ENCODE measurements around the gene GNB5.
A peak's percentile ranks its signal among the peaks of the same experiment; 100 is the strongest.
"Not testable (repeated sequence)": the region's sequence is repeated elsewhere in the genome, so short reads cannot be mapped to it uniquely, and the experiment has no call there.

Gene GNB5

DNA sequence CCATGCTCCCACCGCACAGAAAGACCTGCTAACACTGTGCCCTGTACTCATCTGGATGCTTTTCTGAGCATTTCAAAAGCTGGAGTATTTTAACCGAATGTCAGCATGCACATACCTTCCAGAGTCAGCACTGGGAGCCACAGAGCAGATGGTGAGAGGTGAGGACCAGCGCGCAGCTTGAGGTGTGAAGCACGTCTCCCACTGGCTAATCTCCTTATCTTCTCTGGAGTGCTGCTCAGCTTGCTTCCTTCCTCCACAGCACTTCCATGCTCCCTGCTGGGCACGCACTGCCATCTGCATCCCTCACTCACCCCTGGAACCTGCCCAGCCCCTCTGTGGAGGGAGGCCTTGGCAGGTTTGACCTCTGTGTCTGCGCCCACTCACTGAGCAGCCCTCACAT, at the start of gene GNB5:
Gene GNB5 (minus strand): TSS at position 186 of the 400 bp plus-strand sequence. CDS start 6,716 bp downstream, outside the sequence.
- DNase-seq: no peak

DNA sequence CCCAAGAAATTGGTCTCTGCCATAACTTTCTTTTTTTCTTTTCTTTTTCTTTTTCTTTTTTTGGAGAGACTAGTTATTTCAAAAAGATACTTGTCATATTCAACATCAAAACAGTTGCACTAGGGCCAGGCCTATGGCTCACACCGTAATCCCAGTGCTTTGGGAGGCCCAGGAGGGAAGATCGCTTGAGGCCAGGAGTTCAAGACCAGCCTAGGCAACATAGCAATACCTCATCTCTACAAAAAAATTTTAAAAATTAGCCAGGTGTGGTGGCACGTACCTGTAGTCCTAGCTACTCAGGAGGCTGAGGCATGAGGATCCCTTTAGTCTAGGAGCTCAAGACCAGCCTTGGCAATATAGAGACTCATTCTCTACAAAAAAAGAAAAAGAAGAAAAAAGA, 49.0 kb upstream of the GNB5 start:
- DNase-seq: no peak

DNA sequence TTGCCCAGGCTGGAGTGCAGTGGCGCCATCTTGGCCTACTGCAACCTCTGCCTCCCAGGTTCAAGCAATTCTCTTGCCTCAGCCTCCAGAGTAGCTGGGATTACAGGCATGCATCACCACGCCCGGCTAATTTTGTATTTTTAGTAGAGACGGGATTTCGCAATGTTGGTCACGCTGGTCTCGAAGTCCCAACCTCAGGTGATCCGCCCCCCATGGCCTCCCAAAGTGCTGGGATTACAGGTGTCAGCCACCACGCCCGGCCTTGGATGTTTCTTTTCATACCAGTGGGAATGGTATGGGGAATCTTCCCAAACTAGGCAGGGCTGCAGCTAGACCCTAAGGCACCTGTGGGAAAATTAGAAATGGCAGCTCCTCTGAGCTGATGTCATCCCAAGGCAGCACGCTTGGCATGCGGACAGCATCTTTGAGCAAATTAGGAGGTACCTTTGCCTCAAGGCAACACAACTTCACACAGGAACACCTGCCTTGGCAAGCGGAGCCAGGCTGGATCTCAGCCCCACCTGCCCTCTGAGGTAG, 47.9 kb upstream of the GNB5 start:
- DNase-seq: not testable (repeated sequence)

DNA sequence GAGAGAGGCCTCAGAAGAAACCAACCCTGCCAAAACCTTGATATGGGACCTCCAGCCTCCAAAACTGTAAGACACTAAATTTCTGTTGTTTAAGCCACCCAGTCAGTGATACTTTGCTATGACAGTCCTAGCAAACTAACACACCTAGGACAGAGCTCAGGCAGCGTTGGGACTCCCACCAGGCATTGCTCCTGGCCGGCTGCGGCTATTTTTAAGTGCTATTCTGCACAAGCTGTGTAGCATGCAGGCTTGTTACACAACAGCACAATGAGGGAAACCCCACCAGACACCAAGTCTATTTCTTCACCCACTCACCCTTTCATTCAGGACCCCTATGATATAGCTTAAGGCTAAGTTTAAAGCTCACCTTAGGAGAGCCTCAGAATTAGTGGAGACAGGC, 47.0 kb upstream of the GNB5 start:
- DNase-seq: no peak

DNA sequence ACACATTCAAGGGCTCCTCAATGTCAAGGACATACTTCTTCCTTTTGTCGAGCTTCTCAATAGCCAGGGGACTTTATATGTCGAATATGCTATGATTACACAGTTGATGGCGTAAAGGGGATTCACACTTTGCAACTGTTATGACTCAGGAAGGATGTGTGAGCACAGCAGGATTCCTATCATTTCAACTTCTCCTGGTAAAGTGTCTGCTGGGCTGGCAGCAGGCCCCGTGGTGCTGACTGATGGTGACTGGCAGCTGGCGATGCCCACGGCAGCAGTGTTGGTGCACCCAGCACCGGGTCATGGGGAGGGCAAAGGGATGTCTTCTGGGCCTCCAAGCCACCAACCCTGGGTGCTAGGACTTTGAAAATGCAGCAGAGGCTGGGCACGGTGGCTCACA, 44.8 kb upstream of the GNB5 start:
- DNase-seq: no peak

DNA sequence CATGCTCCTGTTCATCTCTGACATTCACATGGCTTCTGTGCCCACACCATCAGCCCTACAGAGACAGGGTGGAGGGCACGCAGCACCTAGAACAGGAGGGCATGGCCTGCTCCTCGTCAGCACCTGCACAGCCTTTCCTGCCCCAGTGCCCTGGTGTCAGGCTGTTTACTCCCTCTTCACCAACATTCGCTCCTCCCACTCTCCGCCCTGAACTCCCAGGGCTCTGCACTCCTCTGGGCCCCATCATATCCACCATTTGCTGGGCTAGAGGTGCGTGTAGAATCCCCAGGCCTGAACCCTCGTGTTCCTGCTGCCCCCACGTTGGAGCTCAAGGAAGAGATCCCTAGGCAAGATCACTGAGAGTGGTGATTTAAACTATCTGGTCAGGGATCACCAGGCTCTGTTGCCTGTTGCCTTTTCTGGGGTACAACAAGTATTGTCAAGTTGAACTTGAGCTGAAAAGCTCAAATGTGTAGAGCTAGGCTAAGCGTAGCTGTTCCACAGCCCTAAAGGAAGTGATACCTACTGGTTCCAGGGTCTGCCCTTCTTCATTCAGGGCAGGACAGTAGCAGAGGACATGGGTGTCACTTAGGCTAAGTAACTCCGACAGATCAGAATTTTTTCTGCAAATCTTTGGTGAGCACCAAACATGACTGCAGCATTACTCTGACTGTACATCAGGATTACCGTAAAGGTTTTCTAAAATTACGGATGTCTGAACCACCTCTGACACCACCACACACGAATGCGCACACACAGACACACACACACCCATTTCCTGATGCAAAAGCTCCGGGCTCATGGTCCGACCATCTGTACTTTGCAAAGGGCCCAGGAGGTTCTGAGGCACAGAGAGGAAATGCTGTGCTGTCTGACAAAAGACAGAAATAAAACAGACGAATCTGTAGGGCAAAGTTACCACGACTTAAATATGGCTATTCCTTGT, 43.7 kb upstream of the GNB5 start:
- no peak for DNase-seq

DNA sequence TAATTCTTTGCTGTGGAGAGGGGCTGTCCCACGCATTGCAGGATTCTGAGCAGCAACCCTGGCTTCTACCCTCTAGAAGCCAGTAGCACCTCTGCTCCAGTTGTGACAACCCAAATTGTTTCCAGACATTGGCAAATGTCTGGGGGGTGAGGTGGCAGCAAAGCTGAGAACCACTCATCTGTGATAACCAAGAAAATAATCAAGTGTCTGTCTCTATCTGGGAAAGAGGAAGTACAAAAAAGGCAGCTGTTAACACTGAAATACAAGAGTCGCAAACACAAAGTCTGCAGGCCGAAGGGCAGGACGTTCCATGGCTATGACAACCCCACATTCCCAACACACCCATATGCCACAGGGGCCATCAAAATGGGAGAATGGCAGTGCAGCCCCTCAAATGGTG, 42.2 kb upstream of the GNB5 start:
- DNase-seq: no peak

DNA sequence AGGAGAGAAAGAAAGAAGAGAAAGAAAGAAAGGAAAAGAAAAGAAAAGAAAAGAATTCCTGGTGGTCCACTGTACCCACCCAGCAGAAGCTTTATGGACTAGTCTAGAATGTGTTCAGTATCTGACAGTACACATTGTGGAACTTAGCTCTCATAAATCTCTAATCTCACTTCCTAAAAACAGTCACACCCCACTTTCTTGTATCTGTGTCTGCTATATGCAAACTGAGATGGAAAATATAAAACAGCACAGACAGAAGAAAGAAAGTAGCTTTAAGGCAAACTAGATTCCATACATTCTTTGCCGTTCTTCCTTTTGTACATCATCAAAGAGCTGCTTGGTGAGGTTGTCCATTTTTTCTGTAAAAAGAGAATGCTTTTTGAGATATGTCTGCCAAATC, 41.1 kb upstream of the GNB5 start:
- DNase-seq: no peak

DNA sequence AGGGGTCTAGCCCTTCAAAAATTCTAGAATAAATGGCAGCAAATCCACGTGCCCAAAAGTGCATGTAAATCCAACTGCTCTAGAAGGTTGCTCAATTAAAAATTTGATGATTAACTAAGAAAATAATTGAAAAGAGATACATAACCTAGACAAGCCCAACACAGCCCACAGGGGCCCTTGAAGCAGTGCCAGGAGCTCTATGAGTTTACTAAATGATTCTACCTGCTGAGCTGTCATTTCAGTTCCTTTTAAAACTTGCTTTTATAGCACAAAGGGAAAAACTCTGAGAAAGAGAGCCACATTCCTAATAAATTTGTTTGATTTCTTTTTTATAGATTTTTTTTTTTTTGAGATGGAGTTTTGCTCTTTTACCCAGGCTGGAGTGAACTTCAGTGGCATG, 38.9 kb upstream of the GNB5 start:
- DNase-seq: no peak

DNA sequence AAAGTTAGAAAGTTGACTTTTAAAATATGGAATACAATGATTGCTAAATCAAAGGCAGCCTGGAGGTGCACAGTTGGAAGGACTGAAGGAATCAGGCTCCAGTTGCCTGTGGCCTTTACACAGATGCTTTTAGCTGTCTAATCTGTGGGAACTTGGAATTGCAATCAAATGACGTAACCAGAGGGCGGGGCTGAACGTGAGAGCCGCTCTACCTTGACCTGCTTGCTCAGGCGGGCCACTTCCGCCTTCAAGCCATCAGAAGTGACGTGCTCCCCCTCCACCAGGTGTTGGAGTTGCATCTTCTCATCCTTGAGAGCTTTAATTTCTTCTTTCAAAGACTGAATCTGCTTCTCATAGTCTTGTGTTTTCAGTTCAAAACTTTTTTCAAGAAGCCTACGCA, 37.7 kb upstream of the GNB5 start:
- no peak for DNase-seq

DNA sequence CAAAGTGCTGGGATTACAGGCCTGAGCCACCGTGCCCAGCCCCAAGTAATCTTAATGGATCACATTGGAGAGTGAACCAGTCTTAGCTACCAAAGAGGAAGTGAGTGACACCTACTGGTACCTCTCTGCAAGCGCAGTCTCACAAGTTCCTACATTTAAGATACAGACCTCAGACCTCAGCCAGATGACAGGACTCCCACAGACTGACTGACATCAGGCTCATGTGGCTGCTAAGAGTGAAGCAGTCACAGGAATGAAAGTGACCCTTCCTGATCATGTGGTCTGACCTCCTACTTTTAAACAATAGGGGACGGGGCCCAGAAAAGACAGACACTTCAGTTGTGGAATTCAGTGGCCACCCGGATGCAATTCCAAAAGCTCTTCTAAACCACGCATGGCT, 36.3 kb upstream of the GNB5 start:
- DNase-seq: peak; percentile 10

DNA sequence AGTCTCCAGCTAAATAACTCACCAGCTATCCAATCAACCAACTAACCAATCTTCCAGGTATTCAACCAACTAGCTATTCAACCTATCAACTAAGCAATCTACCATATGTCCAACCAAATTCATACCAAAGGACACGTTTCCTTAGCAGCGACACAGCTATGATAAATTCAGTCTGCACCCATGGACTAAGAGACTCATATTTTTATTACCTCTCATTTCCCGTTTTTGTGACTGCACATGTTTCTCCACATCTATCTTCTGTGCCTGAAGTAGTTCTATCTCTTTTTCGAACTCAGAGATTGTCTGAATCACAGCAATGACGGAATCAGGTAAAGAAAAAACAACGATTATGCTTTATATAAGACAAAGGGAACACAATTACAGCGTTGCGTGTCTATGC, 34.0 kb upstream of the GNB5 start:
- DNase-seq: no peak

DNA sequence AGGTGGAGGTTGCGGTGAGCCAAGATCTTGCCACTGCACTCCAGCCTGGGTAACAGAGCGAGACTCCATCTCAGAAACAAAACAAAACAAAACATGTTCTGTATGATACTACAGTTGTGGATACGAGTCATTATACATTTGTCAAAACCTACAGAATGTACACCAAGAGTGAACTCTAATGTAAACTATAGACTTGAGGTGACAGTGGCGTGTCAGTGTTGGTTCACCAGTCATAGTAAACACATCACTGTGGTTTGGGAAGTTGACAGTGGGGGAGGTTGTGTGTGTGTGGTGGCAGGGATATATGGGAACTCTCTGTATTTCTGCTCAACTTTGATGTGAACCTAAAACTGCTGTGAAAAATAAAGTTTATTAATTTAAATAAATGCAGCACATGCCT, 33.0 kb upstream of the GNB5 start:
- DNase-seq: no peak

DNA sequence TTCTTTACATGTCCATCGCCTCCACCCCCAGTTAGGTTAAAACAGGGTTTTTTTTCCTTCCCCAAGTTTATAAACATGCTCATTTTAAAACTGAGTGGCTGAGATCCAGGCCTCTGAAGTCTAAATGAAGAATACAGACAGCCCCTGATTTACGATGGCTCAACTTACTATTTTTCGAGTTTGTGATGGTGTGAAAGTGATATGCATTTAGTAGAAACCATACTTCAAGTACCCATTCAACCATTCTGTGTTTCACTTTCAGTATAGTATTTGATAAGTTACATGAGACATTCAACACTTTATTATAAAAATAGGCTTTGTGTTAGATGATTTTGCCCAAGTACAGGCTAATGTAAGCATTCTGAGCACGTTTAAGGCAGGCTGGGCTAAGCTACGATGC, 30.5 kb upstream of the GNB5 start:
- DNase-seq: no peak

DNA sequence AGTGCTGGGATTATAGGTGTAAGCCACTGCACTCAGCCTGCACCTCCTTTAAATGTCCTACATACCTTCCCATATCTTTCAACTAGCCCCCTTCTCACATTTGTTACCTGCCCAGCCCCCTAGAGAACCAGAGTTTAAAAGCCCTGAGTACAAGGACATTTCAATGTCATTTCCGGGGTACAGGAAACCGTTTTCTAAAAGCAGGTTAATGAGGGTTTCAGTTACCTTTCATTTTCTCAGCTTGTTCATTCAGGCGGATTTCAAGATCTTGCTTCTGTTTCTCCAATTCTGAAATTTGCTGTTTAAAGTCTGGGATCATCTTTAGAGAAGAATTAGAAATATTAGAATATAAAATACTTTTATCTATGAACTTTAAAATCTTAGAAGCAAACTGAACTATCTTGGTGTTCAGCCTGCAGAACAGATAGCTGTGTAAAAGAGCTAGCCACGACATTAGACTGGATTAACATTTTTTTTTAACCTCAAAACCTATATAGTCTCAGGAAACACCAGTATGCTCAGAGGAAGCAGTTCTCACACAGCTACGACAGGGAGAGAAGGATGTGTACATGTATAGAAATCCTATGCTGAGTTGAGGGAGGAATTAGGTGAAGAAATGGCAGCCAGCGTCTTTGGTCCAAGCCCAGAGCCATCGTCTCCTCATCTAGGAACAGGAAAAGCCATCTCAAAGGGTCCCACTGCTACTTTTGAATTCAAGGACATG, 29.9 kb upstream of the GNB5 start:
- DNase-seq: no peak

DNA sequence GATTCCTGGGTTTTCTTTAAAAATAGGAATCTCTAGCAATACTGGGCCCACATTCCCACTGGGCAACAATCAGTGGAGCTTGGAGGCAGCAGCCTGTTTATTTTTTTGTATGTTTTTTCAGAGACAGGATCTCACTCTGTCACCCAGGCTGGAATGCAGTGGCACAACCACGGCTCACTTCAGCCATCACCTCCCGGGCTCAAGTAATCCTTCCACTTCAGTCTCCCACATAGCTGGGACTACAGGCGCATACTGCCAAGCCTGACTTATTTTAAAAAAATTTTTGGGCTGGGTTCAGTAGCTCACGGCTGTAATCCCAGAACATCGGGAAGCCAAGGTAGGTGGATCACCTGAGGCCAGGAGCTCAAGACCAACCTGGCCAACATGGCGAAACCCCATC, 29.1 kb upstream of the GNB5 start:
- DNase-seq: no peak

DNA sequence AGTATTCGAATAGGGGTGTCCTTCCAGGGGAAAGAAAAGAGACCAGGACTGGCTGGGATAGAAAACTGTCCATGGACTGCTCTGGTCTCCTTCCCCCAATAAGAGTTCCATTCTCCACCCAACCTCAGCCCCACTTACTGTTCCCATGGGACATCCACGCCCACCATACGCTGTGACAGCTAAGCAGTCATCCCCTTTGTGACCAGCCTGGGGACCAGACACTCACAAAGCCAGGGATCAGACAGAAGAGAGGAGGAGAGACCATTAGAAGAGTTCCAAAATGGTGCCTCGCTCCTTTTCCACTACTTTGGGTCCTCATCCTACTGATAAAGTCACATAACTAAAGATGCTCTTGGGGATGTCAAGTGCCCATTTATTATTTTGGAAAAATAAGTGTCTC, 27.6 kb upstream of the GNB5 start:
- DNase-seq: no peak

DNA sequence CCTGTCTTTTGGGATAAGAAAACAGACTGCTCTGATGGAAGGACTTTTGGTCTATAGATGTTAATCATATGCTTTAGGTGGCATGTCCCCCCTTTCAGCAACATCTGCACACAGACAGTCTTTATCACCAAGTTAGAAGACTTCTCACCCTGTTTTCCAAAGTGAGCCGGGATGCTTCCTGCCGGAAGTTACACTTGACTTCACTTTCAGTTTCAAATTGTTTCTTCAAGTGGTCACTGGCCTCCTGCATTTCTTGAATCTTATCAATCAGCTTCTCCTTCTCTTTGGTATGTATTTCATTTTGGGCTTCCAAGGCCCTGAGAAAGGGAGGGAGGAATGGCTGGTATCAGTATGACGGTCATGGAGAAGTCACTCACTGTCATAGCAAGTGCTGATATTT, 27.2 kb upstream of the GNB5 start:
- no peak for DNase-seq

DNA sequence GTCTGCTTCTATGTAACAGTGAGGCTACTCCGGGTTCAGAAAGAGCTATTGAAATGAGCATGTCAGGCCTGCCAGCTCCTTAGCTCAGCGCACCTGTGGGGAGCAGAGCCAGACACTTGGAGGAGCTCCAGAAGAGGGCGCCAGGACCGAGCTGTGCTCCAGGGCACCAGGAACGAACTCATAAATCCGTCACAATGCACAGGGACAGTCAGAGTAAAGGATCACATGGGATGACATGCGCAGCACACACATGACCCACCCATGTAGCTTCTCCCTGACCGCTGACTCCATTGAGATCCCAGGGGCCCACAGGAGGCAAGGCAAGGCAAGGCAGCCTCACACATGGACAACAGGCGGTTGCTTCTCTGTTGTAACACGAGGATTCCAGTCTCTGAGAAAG, 26.0 kb upstream of the GNB5 start:
- no peak for DNase-seq

DNA sequence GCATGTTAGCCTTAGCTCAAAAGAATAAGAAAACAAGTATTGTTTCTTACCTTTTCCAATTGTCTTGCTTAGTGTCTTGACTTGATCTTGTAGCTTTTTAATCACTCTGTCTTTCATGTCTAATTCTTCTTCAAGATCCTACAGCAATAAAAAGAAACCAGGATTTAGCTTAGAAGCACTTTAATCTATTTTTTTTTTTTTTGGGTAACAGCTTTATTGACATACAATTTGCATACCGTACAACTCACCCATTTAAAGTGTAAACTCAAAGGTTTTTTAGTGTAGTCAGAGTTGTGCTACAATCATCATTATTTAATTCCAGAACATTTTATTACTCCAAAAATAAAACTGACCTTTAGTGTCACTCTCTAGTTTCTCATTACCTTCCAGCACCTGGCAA, 23.4 kb upstream of the GNB5 start:
- DNase-seq: no peak

DNA sequence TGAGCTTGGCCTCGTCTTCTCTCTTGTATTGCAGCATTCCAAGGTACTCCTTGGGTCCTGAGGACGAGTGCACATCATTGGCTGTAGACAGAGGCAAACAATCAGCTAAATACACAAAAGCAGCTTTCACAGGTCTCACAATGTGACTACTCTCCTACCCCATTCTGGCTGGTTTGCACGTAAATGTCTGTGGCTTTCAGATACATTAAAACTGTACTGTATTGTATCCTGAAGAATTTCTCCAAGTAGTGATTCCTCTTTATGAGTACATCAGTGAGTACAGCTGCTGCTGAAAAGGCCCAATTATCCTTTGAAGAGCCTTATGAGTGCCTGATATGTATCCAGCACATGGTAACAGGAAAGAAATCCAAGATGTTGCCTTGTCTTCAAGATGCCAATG, 22.0 kb upstream of the GNB5 start:
- no peak for DNase-seq

DNA sequence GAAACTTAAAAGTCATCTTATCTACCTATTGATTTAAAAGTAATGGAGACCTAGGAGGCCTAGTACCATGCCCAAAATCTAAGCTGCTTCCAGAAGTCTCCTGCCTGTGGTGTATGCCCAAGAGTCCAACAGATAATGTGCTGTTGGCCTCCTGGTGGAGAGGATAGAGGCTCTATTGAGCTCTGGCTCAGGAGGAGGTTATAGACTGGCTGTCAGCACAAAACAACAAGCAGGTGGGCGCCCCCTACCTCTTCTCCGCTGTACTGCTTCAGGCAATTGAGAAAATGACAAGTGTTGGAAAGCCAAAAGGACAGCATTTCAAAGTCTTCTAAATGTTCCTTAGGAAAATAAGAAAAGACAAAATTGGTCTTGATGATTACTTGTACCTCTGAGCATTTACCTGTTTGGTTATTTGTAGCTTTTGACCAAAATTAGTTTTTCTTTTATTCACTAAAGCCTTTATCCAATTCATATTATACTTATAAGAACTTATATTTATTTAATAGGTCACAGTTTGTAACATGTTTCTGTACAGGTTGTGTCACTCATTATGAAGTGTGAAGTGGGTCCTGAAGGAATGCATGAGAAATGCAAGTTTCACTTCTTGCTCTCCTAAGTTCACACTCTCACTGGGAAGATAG, 17.2 kb upstream of the GNB5 start:
- peak; percentile 4 for DNase-seq

DNA sequence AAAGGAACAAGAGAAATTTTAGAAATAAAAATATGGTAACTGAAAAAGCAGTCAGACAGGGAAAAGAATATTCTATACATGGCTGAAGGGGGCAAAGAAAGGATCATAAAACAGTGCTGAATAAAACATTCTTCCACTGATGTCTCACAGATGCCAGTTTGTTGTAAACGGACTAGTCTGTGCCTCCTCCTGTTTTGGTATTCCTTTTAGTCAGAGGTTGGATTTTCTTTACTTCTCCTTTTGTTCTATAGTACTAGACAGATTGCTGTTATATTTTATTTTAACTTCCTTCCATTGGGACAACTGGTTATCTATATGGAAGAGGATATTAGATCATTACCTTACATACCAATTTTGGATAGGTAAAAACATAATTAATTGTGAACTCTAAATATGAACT, 16.0 kb upstream of the GNB5 start:
- DNase-seq: no peak

DNA sequence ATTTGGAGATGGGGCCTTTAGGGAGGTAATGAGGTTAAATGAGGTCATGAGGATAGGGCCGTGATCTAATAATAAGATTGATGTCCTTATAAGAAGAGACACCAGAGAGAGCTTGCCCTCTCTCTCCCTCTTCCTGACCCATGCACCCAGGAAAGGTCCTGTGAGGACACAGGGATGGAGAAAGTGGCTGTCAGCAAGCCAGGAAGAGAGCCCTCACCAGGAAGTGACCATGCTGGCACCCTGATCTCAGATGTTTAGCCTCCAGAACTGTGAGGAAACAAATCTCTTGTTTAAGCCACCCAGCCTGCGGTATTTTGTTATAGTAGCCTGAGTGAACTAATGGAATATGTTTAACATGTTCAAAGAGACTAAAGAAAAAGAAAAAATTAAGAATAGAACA, 15.3 kb upstream of the GNB5 start:
- DNase-seq: no peak
